Stimulated activated naive CD8-positive, alpha-beta T cell treated with anti-CD3 and anti-CD28 coated beads, Interleukin-15, Interleukin-2, amounts not matched to agents 100 ng/mL and 50 ng/mL, for 24 hours (primary cell): ENCODE results near the gene ITGB1BP1.

Source experiments
- H3K27ac Mint-ChIP-seq: one replicate; pipeline ENCODE4 v1.8.0; 2021; ENCODE audit warnings: mild to moderate bottlenecking, mixed read lengths
- H3K27me3 Mint-ChIP-seq: one replicate; pipeline ENCODE4 v1.8.0; 2021; ENCODE audit warnings: mixed read lengths
- H3K36me3 Mint-ChIP-seq: one replicate; pipeline ENCODE4 v1.8.0; 2021; ENCODE audit warnings: low read depth, mixed read lengths
- H3K4me1 Mint-ChIP-seq: one replicate; pipeline ENCODE4 v1.8.0; 2021; ENCODE audit warnings: low read depth, mixed read lengths
- H3K4me3 Mint-ChIP-seq: one replicate; pipeline ENCODE4 v1.8.0; 2021; ENCODE audit warnings: mild to moderate bottlenecking, mixed read lengths
- H3K9me3 Mint-ChIP-seq: one replicate; pipeline ENCODE4 v1.8.0; 2021; ENCODE audit warnings: mixed read lengths

The ITGB1BP1 gene

DNA sequence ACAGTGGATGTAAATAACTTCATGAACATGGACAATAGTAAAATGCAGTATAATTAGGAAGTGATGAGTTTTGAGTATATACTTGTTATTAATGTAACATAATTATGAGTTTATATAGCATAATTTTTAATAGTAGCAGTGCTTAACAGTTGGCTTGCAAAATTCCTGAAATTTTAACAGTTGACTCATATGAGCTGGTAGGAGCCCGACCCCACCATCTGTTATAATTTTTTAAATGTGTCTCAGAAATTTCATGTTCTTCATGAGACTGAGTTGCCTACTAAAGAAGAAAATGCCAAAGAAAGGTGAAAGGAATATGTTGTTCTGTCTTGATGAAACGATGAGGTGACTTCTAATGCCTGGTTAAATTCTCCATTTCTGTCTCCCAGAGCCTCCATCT lies 62.6 kb downstream of the ITGB1BP1 start:
- no peak overlapping the region for H3K4me3 Mint-ChIP-seq

DNA sequence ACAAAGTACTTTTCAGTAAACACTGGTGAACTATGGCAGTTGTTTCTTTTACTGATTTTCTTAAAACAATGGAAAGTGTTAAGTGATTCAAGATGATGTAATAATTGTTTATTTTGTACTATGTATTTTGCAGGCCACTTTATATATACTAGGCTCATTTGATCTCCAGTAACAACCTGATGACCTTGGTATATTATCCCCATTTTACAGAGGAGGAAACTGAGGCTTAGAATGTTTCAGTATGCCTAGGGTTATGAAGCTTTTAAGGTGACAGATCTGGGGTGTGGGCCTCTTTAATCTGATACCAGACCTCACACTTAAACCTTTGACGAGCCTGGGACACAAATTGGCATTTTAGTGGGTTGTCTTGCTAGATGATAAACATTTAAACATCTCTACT lies 63.2 kb downstream of the ITGB1BP1 start:
- Mint-ChIP-seq H3K4me1 (no peaks in the 10 kb centered on the region), H3K27me3 (peaks cover 6% of the 10 kb centered on the region), H3K36me3 (no peaks in the 10 kb centered on the region), H3K27ac (no peak overlapping the region), H3K9me3 (no peaks in the 10 kb centered on the region), H3K4me3 (no peak overlapping the region)

More for the DNA sequence above, 62.6 kb downstream of the ITGB1BP1 start:
- Mint-ChIP-seq H3K4me1 (no peaks in the 10 kb centered on the region), H3K27me3 (peaks cover 4% of the 10 kb centered on the region), H3K27ac (no peak overlapping the region), H3K36me3 (no peaks in the 10 kb centered on the region), H3K9me3 (no peaks in the 10 kb centered on the region)

DNA sequence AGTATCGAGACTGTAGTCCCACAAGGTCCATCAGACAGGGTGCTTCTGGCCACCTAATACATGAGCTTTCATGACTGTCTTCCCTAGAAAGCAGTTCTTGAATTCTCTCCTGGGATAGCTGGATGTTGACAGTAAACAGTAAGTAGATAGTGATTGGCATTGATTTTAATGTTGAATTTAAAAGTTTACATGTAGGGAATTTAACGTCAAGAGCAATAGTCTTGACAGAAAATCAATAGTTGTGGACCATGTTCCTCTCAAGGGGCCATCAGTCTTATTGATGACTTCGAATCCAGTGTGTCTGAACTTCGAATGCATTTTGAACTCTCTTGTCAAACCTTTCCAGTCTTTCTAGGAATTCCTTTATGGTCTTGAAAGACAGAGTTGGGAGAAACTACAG lies 63.9 kb downstream of the ITGB1BP1 start:
- H3K4me1 Mint-ChIP-seq = no peaks in the 10 kb centered on the region
- peaks cover 6% of the 10 kb centered on the region for H3K27me3 Mint-ChIP-seq
- H3K4me3 Mint-ChIP-seq = no peak overlapping the region
- no peak overlapping the region for H3K27ac Mint-ChIP-seq
- H3K9me3 Mint-ChIP-seq = no peaks in the 10 kb centered on the region
- H3K36me3 Mint-ChIP-seq = no peaks in the 10 kb centered on the region

DNA sequence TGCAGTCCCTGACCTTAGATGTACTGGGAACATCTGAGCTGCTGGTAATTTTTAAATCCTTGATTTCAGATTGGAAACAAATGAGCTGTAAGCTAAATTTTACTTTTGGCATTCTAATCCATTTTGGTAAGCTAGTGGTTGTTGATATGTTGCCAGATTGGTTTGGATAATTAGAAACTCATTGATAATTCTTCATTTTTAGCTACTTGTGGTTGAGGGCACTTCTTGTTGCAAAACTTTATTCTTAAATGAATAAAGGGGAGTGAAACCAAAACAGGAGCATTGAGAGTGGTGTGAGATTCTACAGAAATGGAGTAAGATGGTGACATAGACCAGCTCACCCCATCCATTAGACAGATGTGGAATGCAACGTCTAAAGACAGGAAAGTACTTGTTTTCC lies 64.5 kb downstream of the ITGB1BP1 start:
- peaks cover 6% of the 10 kb centered on the region for H3K27me3 Mint-ChIP-seq
- H3K4me1 Mint-ChIP-seq = no peaks in the 10 kb centered on the region
- no peak overlapping the region for H3K27ac Mint-ChIP-seq
- H3K4me3 Mint-ChIP-seq = no peak overlapping the region
- H3K9me3 Mint-ChIP-seq = no peaks in the 10 kb centered on the region
- no peaks in the 10 kb centered on the region for H3K36me3 Mint-ChIP-seq

DNA sequence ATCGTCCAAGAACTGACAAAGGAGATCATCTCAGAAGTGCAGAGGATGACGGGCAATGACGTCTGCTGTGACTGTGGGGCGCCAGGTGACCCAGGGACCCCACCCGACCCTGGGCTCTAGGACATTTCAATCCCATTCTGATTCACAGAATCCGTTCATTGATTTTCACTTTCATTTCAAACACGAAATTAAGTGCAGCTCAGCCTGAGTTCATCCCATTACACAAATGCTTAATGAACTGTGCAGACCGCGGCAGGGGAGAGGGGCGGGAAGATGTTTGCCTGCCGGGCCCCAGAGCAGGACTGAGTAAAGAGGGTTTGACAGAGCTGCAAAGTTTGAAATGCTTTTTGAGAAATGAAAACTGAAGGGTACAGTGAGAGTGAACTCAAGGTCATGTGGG lies 67.1 kb downstream of the ITGB1BP1 start:
- H3K4me1 Mint-ChIP-seq = no peaks in the 10 kb centered on the region
- H3K27ac Mint-ChIP-seq = no peak overlapping the region
- H3K36me3 Mint-ChIP-seq = no peaks in the 10 kb centered on the region
- no peak overlapping the region for H3K4me3 Mint-ChIP-seq
- H3K27me3 Mint-ChIP-seq = peaks cover 6% of the 10 kb centered on the region
- H3K9me3 Mint-ChIP-seq = no peaks in the 10 kb centered on the region

DNA sequence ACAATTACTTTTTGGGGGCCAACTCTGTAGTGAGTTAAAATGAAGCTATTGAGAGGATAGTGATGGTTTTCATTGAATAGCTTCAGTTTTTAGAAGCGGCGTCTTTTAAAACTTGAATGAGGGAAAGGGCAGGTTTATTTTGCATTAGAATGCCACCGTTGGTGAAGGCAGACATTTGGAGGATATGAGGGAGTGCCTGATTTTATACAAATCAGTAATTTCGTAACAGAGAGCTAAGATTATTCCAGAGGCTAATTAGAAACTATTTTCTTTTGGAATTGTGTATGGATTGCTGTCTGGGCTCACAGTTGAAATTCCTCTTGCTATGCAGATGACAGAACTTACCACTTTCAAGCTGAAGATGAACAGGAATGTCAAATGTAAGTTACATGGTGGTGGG lies 67.6 kb downstream of the ITGB1BP1 start:
- Mint-ChIP-seq H3K9me3 (no peaks in the 10 kb centered on the region), H3K27ac (no peak overlapping the region), H3K4me1 (no peaks in the 10 kb centered on the region), H3K36me3 (no peaks in the 10 kb centered on the region), H3K27me3 (peaks cover 6% of the 10 kb centered on the region), H3K4me3 (no peak overlapping the region)

DNA sequence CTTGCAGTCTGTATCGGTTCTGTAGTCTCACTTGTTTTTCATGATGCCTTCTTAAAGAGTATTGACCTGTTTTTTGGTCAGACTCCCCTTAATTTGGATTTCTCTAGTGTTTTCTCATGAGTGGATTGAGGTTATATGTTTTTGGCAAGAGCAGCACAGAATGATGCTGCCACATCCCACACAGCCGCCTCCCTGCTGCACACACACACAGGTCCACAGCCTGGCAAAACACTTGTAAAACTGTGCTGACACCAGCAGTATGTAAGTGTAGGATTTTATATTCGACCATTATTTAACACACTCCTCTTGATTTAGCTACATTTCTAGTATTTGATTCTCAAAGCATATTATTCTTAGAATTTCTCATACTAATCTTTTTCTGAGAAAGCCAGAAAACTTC lies 68.1 kb downstream of the ITGB1BP1 start:
- Mint-ChIP-seq H3K4me1 (no peaks in the 10 kb centered on the region), H3K9me3 (no peaks in the 10 kb centered on the region), H3K4me3 (no peak overlapping the region), H3K27ac (no peak overlapping the region), H3K36me3 (no peaks in the 10 kb centered on the region), H3K27me3 (peaks cover 6% of the 10 kb centered on the region)

DNA sequence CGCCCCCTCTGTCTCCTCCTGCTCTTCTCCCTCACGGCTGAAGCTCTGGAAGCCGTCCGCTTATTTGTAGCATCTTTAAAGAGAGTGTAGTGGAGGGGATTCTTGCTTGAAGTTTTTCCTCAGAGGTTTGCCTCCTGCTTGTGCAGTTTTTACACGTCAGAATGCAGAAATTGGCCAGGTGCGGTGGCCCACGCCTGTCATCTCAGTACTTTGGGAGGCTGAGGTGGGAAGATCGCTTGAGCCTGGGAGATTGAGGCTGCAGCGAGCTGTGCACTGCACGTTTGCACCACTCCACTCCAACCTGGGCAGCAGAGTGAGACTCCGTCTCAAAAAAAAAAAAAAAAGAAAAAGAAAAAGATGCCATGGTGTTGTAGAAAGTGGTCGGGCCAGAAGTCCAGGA lies 69.0 kb downstream of the ITGB1BP1 start:
- no peak overlapping the region for H3K4me3 Mint-ChIP-seq
- H3K4me1 Mint-ChIP-seq = no peaks in the 10 kb centered on the region
- no peak overlapping the region for H3K27ac Mint-ChIP-seq
- no peaks in the 10 kb centered on the region for H3K9me3 Mint-ChIP-seq
- H3K27me3 Mint-ChIP-seq = peaks cover 6% of the 10 kb centered on the region
- no peaks in the 10 kb centered on the region for H3K36me3 Mint-ChIP-seq
